GM20431 (cell line): Measurements from ENCODE around the gene MISP.
"Not testable (repeated sequence)": the region's sequence is repeated elsewhere in the genome, so short reads cannot be mapped to it uniquely, and the experiment has no call there.

Experiments
- in situ Hi-C: fragments of 300-500 bp; cut with MseI, MboI; formaldehyde crosslinking; loops from one replicate; pipeline ENCODE4 v1.15.0; 2020; ENCODE audit warnings: low sequenced_read_pairs; ENCODE audit not compliant: unreplicated experiment

MISP gene

GRCh38 chr19:723714-724113 lies 27.2 kb upstream of the MISP start:
- in situ Hi-C loops: no loop called here

DNA sequence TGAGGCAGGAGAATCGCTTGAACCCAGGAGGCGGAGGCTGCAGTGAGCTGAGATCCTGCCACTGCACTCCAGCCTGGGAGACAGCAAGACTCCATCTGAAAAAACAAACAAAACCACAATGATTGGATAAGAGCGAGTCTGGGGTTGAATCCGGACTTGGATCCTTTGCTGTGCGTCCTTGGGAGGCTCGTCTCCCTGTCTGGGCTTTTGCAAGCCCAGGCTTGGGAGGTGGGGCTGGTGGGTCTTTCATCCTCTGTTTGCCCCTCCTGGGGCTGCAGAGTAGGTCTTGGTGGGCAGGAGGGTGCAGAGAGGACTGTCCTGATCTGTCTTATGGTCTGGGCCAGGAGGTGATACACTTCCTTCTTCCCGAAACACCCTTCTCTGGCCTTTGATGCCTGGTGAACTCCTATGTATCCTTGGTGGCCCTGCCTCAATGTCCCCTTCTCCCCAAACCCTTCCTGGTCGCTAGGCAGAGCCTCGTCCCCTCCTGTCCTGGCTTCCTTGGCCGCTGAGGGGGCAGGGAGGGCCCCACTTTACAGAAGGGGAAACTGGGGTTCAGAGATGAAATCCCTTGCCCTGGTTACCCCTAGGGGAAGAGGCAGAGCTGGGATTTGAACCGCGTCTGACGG lies 25.3 kb upstream of the MISP start:
- in situ Hi-C loops: no loop called here

DNA sequence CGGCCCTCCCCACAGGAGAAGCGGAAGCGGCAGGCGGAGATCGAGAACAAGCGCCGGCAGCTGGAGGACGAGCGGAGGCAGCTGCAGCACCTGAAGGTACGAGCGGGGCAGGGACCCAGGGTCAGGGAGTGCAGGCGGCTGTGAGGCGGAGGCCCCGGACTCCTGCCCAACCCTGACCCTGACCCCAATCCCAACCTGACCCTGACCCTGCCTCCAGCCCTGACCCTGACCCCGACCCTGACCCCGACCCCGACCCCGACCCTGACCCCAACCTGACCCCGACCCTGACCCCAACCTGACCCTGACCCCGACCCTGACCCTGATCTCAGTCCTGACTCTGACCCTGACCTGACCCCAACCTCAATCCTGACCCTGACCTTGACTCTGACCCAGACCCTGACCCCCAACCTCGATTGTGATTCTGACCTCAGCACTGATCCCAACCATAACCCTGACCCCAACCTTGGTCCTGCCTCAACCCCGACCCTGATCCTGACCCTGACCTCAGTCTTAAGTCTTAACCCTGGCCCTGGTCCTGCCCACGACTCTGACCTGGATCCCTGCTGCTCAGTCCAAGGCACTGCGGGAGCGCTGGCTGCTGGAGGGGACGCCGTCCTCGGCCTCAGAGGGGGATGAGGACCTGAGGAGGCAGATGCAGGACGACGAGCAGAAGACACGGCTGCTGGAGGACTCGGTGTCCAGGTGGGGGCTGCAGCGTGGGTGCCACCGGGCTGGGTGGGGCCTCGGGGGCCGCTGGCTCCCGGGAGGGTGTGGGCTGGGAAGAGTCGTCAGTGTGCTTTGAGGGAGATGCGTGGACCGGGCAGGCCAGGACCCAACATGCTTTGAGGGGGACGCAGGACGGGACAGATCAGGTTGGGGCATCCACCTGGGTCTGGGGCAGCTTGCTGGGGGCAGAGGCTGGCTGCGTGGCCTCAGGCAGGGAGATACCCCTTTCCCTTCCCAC lies 23.6 kb upstream of the MISP start:
- in situ Hi-C loops: no loop called here

GRCh38 chr19:728011-728410 lies 22.9 kb upstream of the MISP start:
- in situ Hi-C loops: no loop called here

DNA sequence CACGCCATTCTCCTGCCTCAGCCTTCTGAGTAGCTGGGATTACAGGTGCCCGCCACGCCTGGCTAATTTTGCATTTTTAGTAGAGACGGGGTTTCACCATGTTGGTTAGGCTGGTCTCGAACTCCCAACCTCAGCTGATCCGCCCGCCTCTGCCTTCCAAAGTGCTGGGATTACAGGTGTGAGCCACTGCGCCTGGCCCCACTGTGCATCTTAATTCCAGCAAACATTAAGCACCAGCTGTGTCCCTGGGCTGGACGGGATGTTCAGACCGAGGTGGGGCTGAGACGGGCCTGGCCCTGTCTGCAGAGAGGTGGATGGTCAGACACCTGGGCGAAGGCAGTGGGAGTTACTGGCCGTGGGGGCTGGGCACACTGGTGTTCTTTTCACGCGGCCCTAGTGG lies 21.3 kb upstream of the MISP start:
- in situ Hi-C loops: not testable (repeated sequence)

- in situ Hi-C loops: loop anchor here (10.0 kb wide), 1 partner anchor 65 kb away; the partner anchor contains the start of gene RNF126
Measured at GRCh38 chr19:729965-730668, 20.8 kb upstream of the MISP start.

DNA sequence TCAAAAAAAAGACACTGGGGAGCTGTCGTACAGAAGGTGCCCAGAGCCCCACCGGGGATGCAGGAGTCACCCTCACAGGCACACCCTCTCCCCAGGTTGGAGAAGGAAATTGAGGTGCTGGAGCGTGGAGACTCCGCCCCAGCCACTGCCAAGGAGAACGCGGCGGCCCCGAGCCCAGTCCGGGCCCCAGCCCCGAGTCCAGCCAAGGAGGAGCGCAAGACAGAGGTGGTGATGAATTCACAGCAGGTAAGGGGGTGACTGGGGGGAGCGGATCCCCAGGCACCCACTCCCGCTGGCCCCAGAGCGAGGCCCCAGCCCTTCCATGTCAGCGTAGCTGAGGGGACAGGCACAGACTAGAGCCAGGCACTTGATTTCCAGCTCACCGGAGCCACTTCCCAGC lies 19.9 kb upstream of the MISP start:
- in situ Hi-C loops: loop anchor here (10.0 kb wide), 1 partner anchor 66 kb away; the partner anchor contains the start of gene RNF126

DNA sequence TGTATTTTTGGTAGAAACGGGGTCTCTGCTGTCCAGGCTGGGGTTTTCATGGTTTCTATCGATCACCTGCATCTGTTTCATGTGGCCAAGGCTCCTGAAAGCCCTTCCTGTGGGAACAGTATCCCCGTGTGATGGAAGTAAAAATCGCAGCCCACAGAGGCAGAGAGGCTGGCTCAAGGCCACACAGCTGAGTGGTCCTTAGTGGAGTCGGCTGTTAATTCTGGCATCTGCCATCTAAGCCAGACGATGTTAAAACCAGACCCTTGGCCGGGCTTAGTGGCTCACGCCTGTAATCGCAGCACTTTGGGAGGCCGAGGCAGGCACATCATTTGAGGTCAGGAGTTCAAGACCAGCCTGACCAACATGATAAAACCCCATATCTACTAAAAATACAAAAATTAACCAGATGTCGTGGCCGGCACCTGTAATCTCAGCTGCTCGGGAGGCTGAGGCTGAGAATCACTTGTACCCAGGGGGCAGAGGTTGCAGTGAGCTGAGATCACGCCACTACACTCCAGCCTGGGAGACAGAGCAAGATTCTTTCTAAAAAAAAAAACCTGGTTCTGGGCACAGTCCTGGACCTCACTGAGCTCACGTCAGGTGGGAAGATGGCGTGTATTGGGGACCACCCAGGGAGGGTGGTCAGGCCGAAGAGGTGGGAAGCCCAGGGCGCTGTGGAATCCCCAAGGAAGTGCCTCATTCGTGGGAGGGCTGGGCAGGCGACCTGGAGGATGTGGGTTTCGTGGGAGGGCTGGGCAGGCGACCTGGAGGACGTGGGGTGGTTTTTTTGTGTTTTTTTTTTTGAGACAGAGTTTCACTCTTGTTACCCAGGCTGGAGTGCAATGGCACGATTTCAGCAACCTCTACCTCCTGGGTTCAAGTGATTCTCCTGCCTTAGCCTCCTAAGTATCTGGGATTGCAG lies 18.5 kb upstream of the MISP start:
- in situ Hi-C loops: loop anchor here (10.0 kb wide), 1 partner anchor 68 kb away; the partner anchor contains the start of gene RNF126

DNA sequence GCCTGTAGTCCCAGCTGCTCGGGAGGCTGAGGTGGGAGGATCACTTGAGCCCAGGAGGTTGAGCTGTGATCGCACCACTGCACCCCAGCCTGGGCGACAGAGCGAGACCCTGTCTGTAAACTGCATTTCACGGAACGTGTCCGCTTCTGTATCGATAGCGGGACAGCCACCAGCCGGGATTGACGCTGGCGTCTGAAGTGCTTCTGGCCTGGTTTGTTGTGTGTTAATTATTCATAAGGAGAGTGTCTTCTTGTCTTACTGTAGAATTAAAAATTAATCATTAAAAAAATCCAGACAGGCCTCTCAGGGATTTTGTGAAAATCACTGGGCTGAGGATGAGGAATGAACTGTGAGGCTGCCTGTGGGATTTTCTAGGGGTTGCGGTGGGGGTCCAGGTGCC lies 16.2 kb upstream of the MISP start:
- in situ Hi-C loops: loop anchor here (10.0 kb wide), 1 partner anchor 70 kb away; the partner anchor contains the start of gene RNF126

DNA sequence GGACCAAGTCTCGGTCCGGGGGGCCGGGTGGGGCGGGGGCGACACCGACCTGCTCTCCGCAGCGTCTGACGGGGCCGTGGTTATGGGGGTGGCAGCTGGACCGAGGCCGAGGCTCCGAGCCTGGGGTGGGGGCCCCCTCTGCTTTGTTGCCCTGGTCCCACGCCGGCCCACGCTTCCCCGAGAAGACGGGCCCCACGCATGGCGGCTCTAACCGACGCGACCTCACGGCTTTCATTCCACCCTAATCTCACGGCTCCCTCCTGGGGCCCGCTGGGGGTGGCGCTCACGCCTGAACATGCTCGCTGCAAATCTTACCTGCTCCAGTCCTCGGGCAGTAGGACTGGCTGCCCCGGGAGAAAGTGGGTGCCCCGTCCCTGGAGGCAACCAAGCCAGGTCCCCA lies 14.8 kb upstream of the MISP start:
- in situ Hi-C loops: loop anchor here (10.0 kb wide), 1 partner anchor 71 kb away; the partner anchor contains the start of gene RNF126

GRCh38 chr19:737591-738093 lies 13.3 kb upstream of the MISP start:
- in situ Hi-C loops: loop anchor here (10.0 kb wide), 1 partner anchor 73 kb away; the partner anchor contains the start of gene RNF126

- in situ Hi-C loops: loop anchor here (10.0 kb wide), 1 partner anchor 74 kb away; the partner anchor contains the start of gene RNF126
Measured at GRCh38 chr19:738509-739128, 12.3 kb upstream of the MISP start.

DNA sequence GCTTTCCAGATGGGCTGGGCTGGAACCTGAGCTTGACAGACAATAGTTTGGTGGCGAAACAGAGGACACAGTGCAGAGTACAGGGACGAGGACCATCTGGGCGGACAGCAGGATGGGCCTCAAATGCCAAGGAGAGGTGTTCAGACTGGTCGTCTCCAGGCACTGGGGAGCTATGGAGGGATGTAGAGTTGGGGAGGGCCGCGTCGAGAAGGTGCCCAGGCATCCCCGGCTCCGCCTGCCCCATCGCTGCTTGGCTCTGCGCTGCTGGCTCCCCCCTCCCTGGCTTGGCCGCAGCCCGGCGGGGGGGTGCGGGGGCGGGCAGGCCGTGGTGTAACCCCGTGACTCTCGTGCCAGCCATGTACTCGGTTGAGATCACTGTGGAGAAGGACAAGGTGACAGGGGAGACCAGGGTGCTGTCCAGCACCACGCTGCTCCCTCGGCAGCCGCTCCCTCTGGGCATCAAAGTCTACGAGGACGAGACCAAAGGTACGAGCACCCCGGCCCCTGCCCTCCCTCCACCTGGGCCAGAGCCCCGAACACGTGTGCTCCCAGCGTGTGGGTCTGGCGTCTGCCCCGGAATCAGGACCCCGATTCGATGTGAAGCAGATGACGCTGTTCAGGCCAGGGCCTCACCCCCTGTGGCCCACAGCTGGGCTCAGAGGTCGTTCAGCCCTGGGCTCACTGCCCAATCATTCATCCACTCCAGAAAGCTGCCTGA lies 10.8 kb upstream of the MISP start:
- in situ Hi-C loops: loop anchor here (10.0 kb wide), 1 partner anchor 75 kb away; the partner anchor contains the start of gene RNF126

DNA sequence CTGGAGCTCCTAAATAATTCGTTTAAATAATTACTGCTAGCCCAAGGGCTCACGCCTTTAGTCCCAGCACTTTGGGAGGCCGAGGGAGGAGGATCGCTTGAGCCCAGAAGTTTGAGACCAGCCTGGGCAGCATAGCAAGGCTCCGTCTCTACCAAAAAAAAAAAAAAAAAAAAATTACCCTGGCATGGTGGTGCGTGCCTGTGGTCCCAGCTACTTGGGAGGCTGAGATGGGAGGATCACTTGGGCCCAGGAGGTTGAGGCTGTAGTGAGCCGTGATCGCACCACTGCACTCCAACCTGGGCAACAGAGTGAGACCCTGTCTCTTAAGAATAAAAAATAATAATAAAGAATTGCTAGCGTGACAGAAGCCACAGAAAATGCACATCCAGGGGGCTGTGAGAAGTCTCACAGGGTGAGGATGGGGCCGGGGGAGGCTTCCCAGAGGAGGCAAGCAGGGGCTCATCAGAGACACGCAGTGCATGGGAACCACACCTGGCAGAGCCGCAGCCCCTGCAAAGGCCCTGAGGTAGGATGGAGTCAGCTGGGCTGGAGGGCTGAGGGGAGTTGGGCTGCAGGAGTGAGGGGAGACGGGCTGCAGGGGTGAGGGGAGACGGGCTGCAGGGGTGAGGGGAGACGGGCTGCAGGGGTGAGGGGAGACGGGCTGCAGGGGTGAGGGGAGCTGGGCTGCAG lies 10.0 kb upstream of the MISP start:
- in situ Hi-C loops: not testable (repeated sequence)

DNA sequence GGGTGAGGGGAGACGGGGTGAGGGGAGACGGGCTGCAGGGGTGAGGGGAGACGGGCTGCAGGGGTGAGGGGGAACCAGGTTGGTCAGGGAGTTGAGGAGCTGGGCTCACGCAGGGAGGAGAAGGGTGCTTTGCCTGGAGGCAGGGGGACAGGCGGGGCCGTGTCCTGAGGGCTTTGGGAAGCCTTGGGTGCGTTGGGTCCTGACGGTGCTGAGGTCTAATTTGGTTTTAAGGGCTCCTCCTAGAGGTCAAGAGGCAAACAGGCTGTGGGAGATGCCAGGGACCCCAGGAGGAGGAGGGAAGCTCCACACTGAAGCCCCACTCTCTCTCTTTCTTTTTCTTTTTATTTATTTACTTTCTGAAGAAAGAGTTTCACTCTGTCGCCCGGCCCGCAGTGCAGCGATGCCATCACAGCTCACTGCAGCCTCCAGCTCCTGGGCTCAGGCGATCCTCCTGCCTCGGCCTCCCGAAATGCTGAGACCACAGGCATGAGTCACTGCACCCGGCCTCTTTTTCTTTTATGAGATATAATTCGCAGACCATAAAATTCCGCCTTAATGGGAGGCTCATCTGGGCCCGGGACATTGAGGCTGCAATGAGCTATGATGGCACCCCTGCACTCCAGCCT lies 9.3 kb upstream of the MISP start:
- in situ Hi-C loops: no loop called here

DNA sequence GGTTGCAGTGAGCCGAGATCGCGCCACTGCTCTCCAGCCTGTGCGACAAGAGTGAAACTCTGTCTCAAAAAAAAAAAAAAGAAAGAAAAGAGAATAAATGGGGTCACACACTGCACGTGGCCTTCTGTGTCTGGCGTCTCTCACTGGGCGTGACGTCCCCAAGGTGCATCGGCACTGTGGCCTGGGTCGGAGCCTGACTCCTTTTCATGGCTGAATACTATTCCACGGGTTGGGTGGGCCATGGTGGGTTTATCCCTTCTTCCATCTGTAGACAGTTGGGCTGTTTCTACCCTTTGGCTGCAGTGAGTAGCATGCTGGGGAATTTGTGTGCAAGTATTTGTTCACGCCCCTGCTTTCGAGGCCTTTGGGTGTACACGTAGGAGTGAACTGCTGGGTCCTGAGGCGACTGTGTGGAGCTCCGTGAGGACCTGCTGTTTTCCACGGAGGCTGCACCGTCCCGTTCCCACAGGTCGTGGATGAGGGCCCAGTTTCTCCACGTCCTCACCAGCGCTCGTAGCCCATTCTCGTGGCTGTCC lies 8.3 kb upstream of the MISP start:
- in situ Hi-C loops: no loop called here
